Left ventricle myocardium inferior (tissue), 1 donor: ENCODE results near the gene MCC. TPM values are rescaled to one million over a fixed set of nuclear protein-coding genes. Genes with fewer than 3 reads are reported as not detected.

Source experiments
- DNase-seq: peaks from one replicate; pipeline ENCODE4 v3.0.0-alpha.2; 2020
- H3K27ac ChIP-seq: fragments of 200-600 bp; replicated peaks from 2 replicates; pipeline ENCODE4 v1.8.0; 2021
- H3K27me3 ChIP-seq: fragments of 200-600 bp; 2 replicates; pipeline ENCODE4 v1.8.0; 2021; ENCODE audit warnings: low read depth
- H3K36me3 ChIP-seq: fragments of 200-600 bp; 2 replicates; pipeline ENCODE4 v1.8.0; 2021
- H3K4me1 ChIP-seq: fragments of 200-600 bp; 2 replicates; pipeline ENCODE4 v1.8.0; 2021
- H3K4me3 ChIP-seq: fragments of 200-600 bp; 2 replicates; pipeline ENCODE4 v1.8.0; 2021; ENCODE audit warnings: mild to moderate bottlenecking, moderate library complexity
- H3K9me3 ChIP-seq: fragments of 200-600 bp; replicated peaks from 2 replicates; pipeline ENCODE4 v1.8.0; 2021
- intact Hi-C: fragments of 100-400 bp; cut with micrococcal nuclease; formaldehyde crosslinking; loops from one replicate; pipeline ENCODE4 v1.11.0; 2022
- total RNA-seq: library from RNA; stranded (reverse); fragmentation: NEBNext Ultra II Directional; extraction: Animal tissue kit (Norgen Biotek cat#: 25700); gene quantifications from one replicate; pipeline ENCODE4 v1.2.1, GENCODE V29; 2021
- TF ChIP-seq, protein P1 (sequence below): fragments of 200-600 bp; IDR thresholded peaks from 2 replicates; pipeline ENCODE4 v1.8.0; 2021; ENCODE audit warnings: antibody characterized with exemption, mild to moderate bottlenecking, borderline replicate concordance
- donor health status: DM: no; HTN: yes; CAD: no; lungs with severe emphysema.

MCC gene
- total RNA-seq, 1 donor from 2014 or later = 31.6 TPM

DNA sequence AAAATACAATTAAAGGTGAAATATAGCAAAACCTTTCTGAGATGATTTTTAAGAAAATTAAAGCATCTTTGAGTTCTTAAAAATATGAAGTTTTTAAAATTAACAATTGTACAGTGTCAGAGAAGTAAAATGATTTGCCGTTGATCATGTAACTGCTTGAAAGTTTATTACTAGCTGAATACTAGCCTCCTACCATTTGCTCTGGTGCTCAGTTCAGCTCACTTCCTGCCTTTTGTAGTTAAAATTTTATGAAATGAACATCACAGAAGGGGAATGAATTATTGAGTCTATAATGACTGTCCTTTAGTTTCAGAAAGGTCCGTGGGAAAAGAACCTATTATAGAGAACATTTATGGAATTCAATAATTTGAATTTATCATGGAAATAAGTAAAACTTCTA, 34.9 kb upstream of the MCC start:
- Histone ChIP-seq H3K27me3 (no peaks in the 10 kb centered on the region), H3K9me3 (no peaks in the 10 kb centered on the region), H3K4me3 (no peak overlapping the region), H3K36me3 (peaks cover 13% of the 10 kb centered on the region), H3K4me1 (peaks cover 42% of the 10 kb centered on the region), H3K27ac (no peak overlapping the region)
- TF ChIP-seq, protein P1, sequence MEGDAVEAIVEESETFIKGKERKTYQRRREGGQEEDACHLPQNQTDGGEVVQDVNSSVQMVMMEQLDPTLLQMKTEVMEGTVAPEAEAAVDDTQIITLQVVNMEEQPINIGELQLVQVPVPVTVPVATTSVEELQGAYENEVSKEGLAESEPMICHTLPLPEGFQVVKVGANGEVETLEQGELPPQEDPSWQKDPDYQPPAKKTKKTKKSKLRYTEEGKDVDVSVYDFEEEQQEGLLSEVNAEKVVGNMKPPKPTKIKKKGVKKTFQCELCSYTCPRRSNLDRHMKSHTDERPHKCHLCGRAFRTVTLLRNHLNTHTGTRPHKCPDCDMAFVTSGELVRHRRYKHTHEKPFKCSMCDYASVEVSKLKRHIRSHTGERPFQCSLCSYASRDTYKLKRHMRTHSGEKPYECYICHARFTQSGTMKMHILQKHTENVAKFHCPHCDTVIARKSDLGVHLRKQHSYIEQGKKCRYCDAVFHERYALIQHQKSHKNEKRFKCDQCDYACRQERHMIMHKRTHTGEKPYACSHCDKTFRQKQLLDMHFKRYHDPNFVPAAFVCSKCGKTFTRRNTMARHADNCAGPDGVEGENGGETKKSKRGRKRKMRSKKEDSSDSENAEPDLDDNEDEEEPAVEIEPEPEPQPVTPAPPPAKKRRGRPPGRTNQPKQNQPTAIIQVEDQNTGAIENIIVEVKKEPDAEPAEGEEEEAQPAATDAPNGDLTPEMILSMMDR = no peak
- no peak for DNase-seq
- intact Hi-C loops = no loop called here

DNA sequence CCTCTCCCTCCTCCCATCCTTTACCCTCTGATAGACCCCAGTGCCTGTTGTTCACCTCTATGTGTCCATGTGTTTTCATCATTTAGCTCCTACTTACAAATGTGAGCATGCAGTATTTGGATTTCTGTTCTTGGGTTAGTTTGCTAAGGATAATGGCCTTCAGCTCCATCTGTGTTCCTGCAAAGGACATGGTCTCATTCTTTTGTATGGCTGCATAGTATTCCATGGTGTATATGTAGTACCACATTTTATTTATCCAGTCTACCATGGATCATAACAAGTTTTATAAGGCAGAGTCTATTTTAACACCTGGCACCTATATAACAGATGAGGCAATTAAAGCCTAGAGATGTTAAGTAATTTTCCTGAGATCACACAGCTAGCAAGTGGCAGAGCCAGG, 32.6 kb upstream of the MCC start:
- Histone ChIP-seq H3K27ac (no peak overlapping the region), H3K4me3 (no peak overlapping the region), H3K36me3 (peaks cover 22% of the 10 kb centered on the region), H3K27me3 (no peaks in the 10 kb centered on the region), H3K4me1 (peaks cover 55% of the 10 kb centered on the region), H3K9me3 (no peaks in the 10 kb centered on the region)
- no peak for DNase-seq
- TF ChIP-seq, protein P1 = no peak
- intact Hi-C loops = no loop called here

DNA sequence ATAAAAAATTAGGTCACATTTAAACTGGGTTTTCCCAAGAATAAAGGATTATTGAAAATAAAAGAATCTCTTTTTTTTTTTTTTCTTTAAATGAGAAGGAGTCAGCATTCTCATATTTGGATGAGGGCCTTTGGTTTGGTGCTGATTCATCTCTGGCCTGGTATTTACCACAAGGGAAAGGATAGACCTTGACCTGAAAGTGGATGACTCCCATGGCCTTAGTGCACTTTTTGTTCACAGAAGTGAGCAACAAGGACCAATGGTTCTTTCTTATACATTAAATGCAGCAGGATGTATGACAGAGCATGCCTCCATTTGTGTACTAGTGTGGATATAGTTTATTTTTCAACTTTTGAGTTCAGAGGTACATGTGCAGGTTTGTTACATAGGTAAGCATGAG, 32.2 kb upstream of the MCC start:
- TF ChIP-seq, protein P1 = no peak
- Histone ChIP-seq H3K9me3 (no peaks in the 10 kb centered on the region), H3K27me3 (no peaks in the 10 kb centered on the region), H3K4me3 (no peak overlapping the region), H3K27ac (no peak overlapping the region), H3K4me1 (peaks cover 55% of the 10 kb centered on the region), H3K36me3 (peaks cover 27% of the 10 kb centered on the region)
- no peak for DNase-seq
- intact Hi-C loops = no loop called here

DNA sequence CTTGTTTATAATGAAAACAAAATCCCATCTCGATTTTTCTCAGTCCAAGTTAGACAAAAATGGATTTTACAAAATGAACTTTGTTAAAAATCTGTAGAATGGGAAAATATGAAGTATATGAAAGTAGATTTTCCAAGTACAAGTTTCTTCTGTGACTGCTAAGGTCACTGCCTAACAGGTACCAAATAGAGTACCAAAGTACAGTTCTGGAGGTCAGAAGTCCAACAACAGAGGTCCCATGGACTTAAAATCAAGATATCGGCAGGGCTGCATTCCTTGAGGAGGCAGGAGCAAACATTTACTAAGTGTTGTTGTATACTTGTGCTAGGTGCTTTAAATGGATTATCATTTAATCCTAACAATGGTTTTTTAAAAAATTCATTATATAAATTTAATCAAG, 31.2 kb upstream of the MCC start:
- Histone ChIP-seq H3K27me3 (no peaks in the 10 kb centered on the region), H3K27ac (no peak overlapping the region), H3K9me3 (no peaks in the 10 kb centered on the region), H3K4me1 (peaks cover 56% of the 10 kb centered on the region), H3K36me3 (peaks cover 30% of the 10 kb centered on the region), H3K4me3 (no peak overlapping the region)
- intact Hi-C loops = loop anchor here (10.0 kb wide), 1 partner anchor 525 kb away; no protein-coding TSS in a partner anchor
- TF ChIP-seq, protein P1 = no peak
- DNase-seq = no peak

DNA sequence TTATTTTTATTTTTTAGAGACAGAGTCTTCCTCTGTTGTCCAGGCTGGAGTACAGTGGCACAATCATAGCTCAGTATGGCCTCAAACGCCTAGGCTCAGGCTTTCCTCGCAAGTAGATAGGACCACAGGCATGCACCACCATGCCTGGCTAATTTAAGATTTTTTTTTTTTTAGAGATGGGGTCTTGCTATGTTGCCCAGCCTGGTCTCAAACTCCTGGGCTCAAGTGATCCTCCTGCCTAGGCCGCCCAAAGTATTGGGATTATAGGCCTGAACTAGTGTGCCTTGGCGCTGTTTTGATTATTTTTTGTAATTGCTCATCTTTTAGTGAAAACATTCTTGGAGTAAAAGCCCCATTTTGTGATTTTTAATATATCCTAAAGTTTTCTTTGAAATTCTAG, 30.6 kb upstream of the MCC start:
- H3K4me3 ChIP-seq = no peak overlapping the region
- H3K36me3 ChIP-seq = peaks cover 30% of the 10 kb centered on the region
- intact Hi-C loops = loop anchor here (10.0 kb wide), 1 partner anchor 524 kb away; no protein-coding TSS in a partner anchor
- H3K4me1 ChIP-seq = peaks cover 56% of the 10 kb centered on the region
- no peak for DNase-seq
- no peaks in the 10 kb centered on the region for H3K27me3 ChIP-seq
- TF ChIP-seq, protein P1 = no peak
- H3K27ac ChIP-seq = no peak overlapping the region
- no peaks in the 10 kb centered on the region for H3K9me3 ChIP-seq
